ENCODE data around the gene ATF1. TPM values are rescaled to one million over a fixed set of nuclear protein-coding genes. Genes with fewer than 3 reads are reported as not detected.

Gene ATF1
- total and polyA plus RNA-seq, 2 of the 8 experiments (the other 6 are each of a cell fraction or from before 2014, with no cell fraction given): 23.2 to 41.8 TPM

GRCh38 chr12:50790081-50790480 lies 26.2 kb downstream of the ATF1 start:
- no peak overlapping the region for H2BK20ac ChIP-seq (ENCODE audit: low read length)
- 0 out of 8 replicates have a peak, but pooled peaks cover 0 to 2% (median 0%) of the 10 kb centered on the region in 4 experiments for H3K36me3 ChIP-seq (ENCODE audit: control insufficient read depth in 2 of 4, insufficient read depth in 4 of 4, low read length in 3 of 4)
- H3K4me1 ChIP-seq (replicated peaks in 1 of 4; ENCODE audit: control insufficient read depth in 3 of 4, insufficient read depth in 4 of 4, low read length in 3 of 4): no peaks in the 10 kb centered on the region
- H3K56ac ChIP-seq (replicated peaks; ENCODE audit: insufficient read length, low read depth, low read length): no peak overlapping the region
- no peak overlapping the region for H3K27ac ChIP-seq (ENCODE audit: low read depth, low read length)
- DNase-seq (ENCODE audit: low read depth in 1 of 2, low spot score in 2 of 2) (no peak), FAIRE-seq (no peak)
- H2AFZ ChIP-seq (ENCODE audit: low read length): no peak overlapping the region
- no peak overlapping the region for H2BK120ac ChIP-seq (replicated peaks; ENCODE audit: low read depth, low read length)
- no peak overlapping the region for H3K4ac ChIP-seq (replicated peaks; ENCODE audit: insufficient read length, low read depth, low read length)
- WGBS, 2 experiments (ENCODE audit: extremely low coverage in 1 of 2, insufficient coverage in 1 of 2, insufficient read length in 1 of 2, insufficient replicate concordance in 2 of 2, low coverage in 1 of 2, low lambda C conversion rate in 2 of 2, missing lambda C conversion rate in 1 of 2): 79% methylated on average over 4 of the region's 5 CpGs; no CpG with 5 or more reads in 1 of the 2 experiments
- no peak overlapping the region for H4K91ac ChIP-seq (replicated peaks; ENCODE audit: insufficient read length, low read length)
- H3K23ac ChIP-seq (ENCODE audit: insufficient read length): no peak overlapping the region
- no peak overlapping the region for H4K8ac ChIP-seq (ENCODE audit: extremely low read depth, insufficient read depth, low read length)
- H4K5ac ChIP-seq (ENCODE audit: insufficient read length, low read depth, low read length): no peak overlapping the region
- no peak overlapping the region for H2BK15ac ChIP-seq (ENCODE audit: low read length)
- H4K20me1 ChIP-seq (replicated peaks in 1 of 2; ENCODE audit: control insufficient read depth in 1 of 2, insufficient read depth in 2 of 2, low read length in 2 of 2): no peaks in the 10 kb centered on the region
- H3K23me2 ChIP-seq (ENCODE audit: low read depth, low read length): no peaks in the 10 kb centered on the region; the same call in 1 of the 2 replicates
- H3K18ac ChIP-seq (ENCODE audit: extremely low read depth, low read length): no peak overlapping the region
- no peak overlapping the region for H2BK5ac ChIP-seq (ENCODE audit: low read depth, low read length)
- H3K14ac ChIP-seq (ENCODE audit: insufficient read length): no peak overlapping the region
- H3K9me3 ChIP-seq (ENCODE audit: insufficient read depth in 2 of 2, low read depth in 1 of 2, low read length in 1 of 2): peaks cover 0 to 5% of the 10 kb centered on the region in 2 experiments; a peak in 1 of 4 replicates
- POLR2A ChIA-PET (ENCODE audit: partially characterized antibody): no interaction called here
- no peak overlapping the region for H2BK12ac ChIP-seq (ENCODE audit: low read depth, low read length)
- no peak overlapping the region for H3K9ac ChIP-seq (replicated peaks in 1 of 4; ENCODE audit: extremely low read depth in 1 of 4, low read depth in 3 of 4, low read length in 3 of 4)
- TF ChIP-seq JUN (IDR thresholded peaks at IDR 0.05; ENCODE audit: low read depth, low read length) (no peak), TBP (IDR thresholded peaks at IDR 0.05; ENCODE audit: low read depth, low read length) (no peak), SIN3A (conservative IDR thresholded peaks at IDR 0.05 in 1 of 2, IDR thresholded peaks at IDR 0.05 in 1 of 2; ENCODE audit: low read depth in 1 of 2, low read length in 2 of 2) (no peak), JUND (IDR thresholded peaks at IDR 0.05; ENCODE audit: low read length) (no peak), CBX8 (IDR thresholded peaks at IDR 0.05; ENCODE audit: borderline replicate concordance, low read depth, low read length) (no peak), SRF (IDR thresholded peaks at IDR 0.05; ENCODE audit: low read depth, low read length) (no peak), RXRA (IDR thresholded peaks at IDR 0.05; ENCODE audit: insufficient read depth, low read depth, low read length) (no peak), CEBPB (IDR thresholded peaks at IDR 0.05; ENCODE audit: low read depth, low read length) (no peak), FOSL1 (IDR thresholded peaks at IDR 0.05; ENCODE audit: insufficient read depth, low read depth, low read length) (no peak)
- peaks cover 0 to 3% of the 10 kb centered on the region in 2 experiments; a peak in 2 of 4 replicates for H3K79me2 ChIP-seq (ENCODE audit: control insufficient read depth in 1 of 2, insufficient read depth in 2 of 2, low read length in 2 of 2)
- no peaks in the 10 kb centered on the region for H3K27me3 ChIP-seq (replicated peaks in 1 of 4; ENCODE audit: control insufficient read depth in 3 of 4, extremely low read depth in 1 of 4, insufficient read depth in 3 of 4, low read length in 3 of 4)
- H3K4me2 ChIP-seq (ENCODE audit: insufficient read depth in 1 of 2, low read depth in 2 of 2, low read length in 2 of 2): no peak overlapping the region
- CTCF ChIA-PET (ENCODE audit: partially characterized antibody): interaction anchor here (0.6 to 1.2 kb wide), 5 partner anchors 16 to 699 kb away, joined by 3 to 6 read pairs (median 4); no protein-coding TSS in a partner anchor
- peaks cover 4% of the 10 kb centered on the region; the same call in 1 of the 2 replicates for H3K79me1 ChIP-seq (ENCODE audit: low read depth, low read length)
- H2AK5ac ChIP-seq (ENCODE audit: low read depth, low read length): no peak overlapping the region
- H3K4me3 ChIP-seq (ENCODE audit: extremely low read depth in 1 of 4, insufficient read depth in 2 of 4, low read depth in 3 of 4, low read length in 4 of 4): no peak overlapping the region
